HepG2 (cell line): ENCODE measurements around the gene CPED1. TPM values are rescaled to one million over a fixed set of nuclear protein-coding genes. Genes with fewer than 3 reads are reported as not detected.

Source experiments
- ATAC-seq: fragments of 200-7000 bp; cut with Tn5 transposase; 3 replicates; pipeline ENCODE4 v1.9.1; 2020; ENCODE audit warnings: mild to moderate bottlenecking, moderate library complexity
- BruUV-seq: library from RNA; stranded (reverse); fragments of 400-500 nt; replicated peaks from 2 replicates; lab custom pipeline; 2021; lab: Mats Ljungman, UMichigan
- CTCF ChIA-PET: fragments of 300-600 bp; formaldehyde crosslinking; extraction: SDS; loops from one replicate; lab custom pipeline; 2021; ENCODE audit warnings: low total read pairs, inconsistent platforms, low intra/inter-chr PET ratio; lab: Yijun Ruan, JAX
- POLR2A ChIA-PET: fragments of 350-600 bp; sonication (Branson Sonifier 250); formaldehyde crosslinking; loops from one replicate; lab custom pipeline; 2020; ENCODE audit warnings: antibody characterized with exemption, inconsistent platforms; lab: Yijun Ruan, JAX
- DNase-seq: peaks from one replicate; pipeline ENCODE4 v3.0.0-alpha.2; 2015; ENCODE audit warnings: low spot score
- FAIRE-seq: peaks from 3 replicates; lab custom pipeline; 2011; peaks lifted over from hg19 to GRCh38; lab: Jason Lieb, UNC
- H2AFZ ChIP-seq: one replicate; pipeline ENCODE4 v1.6.1; 2011; ENCODE audit warnings: low read length, inconsistent platforms
- H3K27ac ChIP-seq: fragments of 300-600 bp; 3 replicates; pipeline ENCODE4 v1.8.0; 2011; ENCODE audit warnings: mixed run types, mild to moderate bottlenecking, mixed read lengths, low read length, inconsistent platforms; ENCODE audit not compliant: insufficient read depth; ENCODE audit errors: extremely low read length
- H3K27me3 ChIP-seq, 2 experiments: fragments of 200-600 bp in 1 of 2; 2 replicates in 1 of 2; 3 replicates in 1 of 2; pipeline versions ENCODE4 v1.6.0 to v1.8.0; 2011; ENCODE audit warnings: low read length in 2 of 2, mild to moderate bottlenecking in 2 of 2, moderate library complexity in 2 of 2, inconsistent platforms in 1 of 2; ENCODE audit not compliant: insufficient read depth in 2 of 2, control insufficient read depth in 1 of 2
- H3K36me3 ChIP-seq, 2 experiments: fragments of 200-600 bp in 1 of 2; replicated peaks in 1 of 2; 2 replicates in 1 of 2; 3 replicates in 1 of 2; pipeline versions ENCODE4 v1.5.1 to v1.8.0; 2011; ENCODE audit warnings: low read length in 2 of 2, inconsistent platforms in 1 of 2; ENCODE audit not compliant: insufficient read depth in 2 of 2, control insufficient read depth in 1 of 2
- H3K4me1 ChIP-seq: 2 replicates; pipeline ENCODE4 v1.5.1; 2012; ENCODE audit warnings: low read length, inconsistent platforms; ENCODE audit not compliant: insufficient read depth
- H3K4me2 ChIP-seq: 2 replicates; pipeline ENCODE4 v1.6.0; 2011; ENCODE audit warnings: low read depth, low read length, inconsistent platforms
- H3K4me3 ChIP-seq, 3 experiments: fragments of 200-600 bp in 1 of 3; sonication (generic), shearing (Covaris generic) in 1 of 3; replicated peaks in 1 of 3; 2 replicates each; pipeline ENCODE4 v1.5.1; 2011 to 2016; ENCODE audit warnings: low read length in 3 of 3, inconsistent platforms in 2 of 3, low read depth in 2 of 3, mild to moderate bottlenecking in 2 of 3, control low read depth in 1 of 3, mixed read lengths in 1 of 3; ENCODE audit not compliant: insufficient read depth in 1 of 3
- H3K79me2 ChIP-seq: one replicate; pipeline ENCODE4 v1.6.1; 2011; ENCODE audit warnings: low read length, inconsistent platforms; ENCODE audit not compliant: insufficient read depth
- H3K9ac ChIP-seq: 2 replicates; pipeline ENCODE4 v1.6.0; 2011; ENCODE audit warnings: mild to moderate bottlenecking, low read depth, low read length, inconsistent platforms; ENCODE audit not compliant: insufficient read depth
- H3K9me3 ChIP-seq: 2 replicates; pipeline ENCODE4 v1.5.1; 2012; ENCODE audit warnings: mild to moderate bottlenecking, low read length
- H4K20me1 ChIP-seq: 2 replicates; pipeline ENCODE4 v1.6.0; 2011; ENCODE audit warnings: inconsistent platforms, mild to moderate bottlenecking, low read length, moderate library complexity; ENCODE audit not compliant: insufficient read depth
- KDM4B ChIP-seq: sonication (generic); formaldehyde crosslinking; IDR thresholded peaks from 2 replicates; pipeline ENCODE4 v1.4.0; 2020; ENCODE audit warnings: missing genetic modification reagents
- KMT2A ChIP-seq: sonication (generic); formaldehyde crosslinking; IDR thresholded peaks from 2 replicates; pipeline ENCODE4 v1.4.0; 2020; ENCODE audit warnings: missing genetic modification reagents
- NFIC ChIP-seq: IDR thresholded peaks from 2 replicates; pipeline ENCODE4 v1.6.1; 2012; ENCODE audit warnings: mild to moderate bottlenecking, low read length, inconsistent platforms
- SMAD9 ChIP-seq: sonication (generic); formaldehyde crosslinking; IDR thresholded peaks from 2 replicates; pipeline ENCODE4 v1.5.1; 2020; ENCODE audit warnings: mild to moderate bottlenecking, missing genetic modification reagents
- SMARCC2 ChIP-seq: fragments of 450-650 bp; IDR thresholded peaks from 2 replicates; pipeline ENCODE4 v1.6.1; 2017; ENCODE audit warnings: antibody characterized with exemption, mild to moderate bottlenecking
- ZNF549 ChIP-seq: sonication (generic); formaldehyde crosslinking; IDR thresholded peaks from 2 replicates; pipeline ENCODE4 v1.5.0; 2020; ENCODE audit warnings: missing genetic modification reagents
- WGBS: methylation state at CpG from one replicate; pipeline ENCODE4 v1.1.6; 2017; ENCODE audit warnings: low lambda C conversion rate; 5-methylcytosine and 5-hydroxymethylcytosine counted together
- in situ Hi-C: cut with HindIII; loops from 2 replicates; pipeline ENCODE4 v1.10.0; 2017; ENCODE audit warnings: low pct_unique_long_range_greater_than_20kb; ENCODE audit not compliant: extremely low pct_ligation_motif_present
- intact Hi-C: fragments of 100-400 bp; cut with micrococcal nuclease; formaldehyde crosslinking; loops from one replicate; pipeline ENCODE4 v1.10.0; 2022; ENCODE audit not compliant: unreplicated experiment
- polyA plus RNA-seq, 8 experiments: library from polyadenylated mRNA; depleted of rRNA in 3 of 8; stranded (reverse) in 7 of 8; unstranded in 1 of 8; fragments of >200 nt; fragmentation: Illumina TruSeq in 4 of 8; extraction: Trizol in 4 of 8; gene quantifications; 2 replicates each; pipeline versions ENCODE4 v1.2.1 to v1.2.3, GENCODE V29; 2011 to 2016; ENCODE audit warnings: low read depth in 4 of 8, missing spikeins in 1 of 8, mixed read lengths in 1 of 8; ENCODE audit not compliant: insufficient read depth in 1 of 8
- total RNA-seq, 5 experiments: library from RNA; depleted of rRNA; stranded (reverse); fragments of >200 nt; fragmentation: Illumina TruSeq; extraction: Trizol; gene quantifications; 2 replicates each; pipeline ENCODE4 v1.2.3, GENCODE V29; 2016; ENCODE audit warnings: low read depth in 1 of 5
- TF ChIP-seq, protein P1 (sequence below): sonication (generic); formaldehyde crosslinking; IDR thresholded peaks from 2 replicates; pipeline ENCODE4 v1.9.0; 2021; ENCODE audit warnings: missing genetic modification reagents, mild to moderate bottlenecking, borderline replicate concordance
- TF ChIP-seq, protein P2 (sequence below), 2 experiments: fragments of 450-650 bp in 1 of 2; sonication (generic) in 1 of 2; formaldehyde crosslinking; IDR thresholded peaks; 2 replicates each; pipeline versions ENCODE4 v1.5.0 to v1.8.0; 2020 to 2022; ENCODE audit warnings: mild to moderate bottlenecking in 1 of 2, missing genetic modification reagents in 1 of 2
- TF ChIP-seq, protein P3 (sequence below): IDR thresholded peaks from 2 replicates; pipeline ENCODE4 v1.6.1; 2012; ENCODE audit warnings: low read depth, low read length, improper control_type of control experiment
- TF ChIP-seq, protein P4 (sequence below): sonication (generic); formaldehyde crosslinking; IDR thresholded peaks from 2 replicates; pipeline ENCODE4 v1.5.0; 2020; ENCODE audit warnings: mild to moderate bottlenecking, missing genetic modification reagents
- TF ChIP-seq, protein P5 (sequence below): sonication (generic); formaldehyde crosslinking; IDR thresholded peaks from 2 replicates; pipeline ENCODE4 v1.8.0; 2022; ENCODE audit warnings: mild to moderate bottlenecking, missing genetic modification reagents

Gene CPED1
- total and polyA plus RNA-seq, 2 of the 13 experiments (the other 11 are each of a cell fraction or from before 2014, with no cell fraction given), result 11.5 to 27.0 TPM

DNA sequence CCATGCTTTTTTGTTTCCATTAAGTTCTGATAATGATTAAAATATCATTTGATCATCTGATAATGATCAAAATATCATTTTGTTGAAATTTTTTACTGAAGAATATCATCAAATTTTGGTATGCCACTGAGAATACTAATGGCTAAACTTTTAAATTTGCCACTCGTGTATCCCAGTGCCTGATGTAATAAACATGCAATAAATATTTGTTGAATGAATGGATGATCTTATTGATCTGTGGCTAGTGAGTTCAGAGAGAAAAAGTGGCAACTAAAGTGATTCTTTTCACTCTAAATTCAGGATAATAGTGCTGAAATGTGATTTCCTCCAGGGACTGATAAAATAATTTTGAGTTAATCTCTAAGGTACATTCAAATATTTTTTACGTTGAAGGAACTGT, 181.0 kb downstream of the CPED1 start (continued):
- TF ChIP-seq, protein P1, sequence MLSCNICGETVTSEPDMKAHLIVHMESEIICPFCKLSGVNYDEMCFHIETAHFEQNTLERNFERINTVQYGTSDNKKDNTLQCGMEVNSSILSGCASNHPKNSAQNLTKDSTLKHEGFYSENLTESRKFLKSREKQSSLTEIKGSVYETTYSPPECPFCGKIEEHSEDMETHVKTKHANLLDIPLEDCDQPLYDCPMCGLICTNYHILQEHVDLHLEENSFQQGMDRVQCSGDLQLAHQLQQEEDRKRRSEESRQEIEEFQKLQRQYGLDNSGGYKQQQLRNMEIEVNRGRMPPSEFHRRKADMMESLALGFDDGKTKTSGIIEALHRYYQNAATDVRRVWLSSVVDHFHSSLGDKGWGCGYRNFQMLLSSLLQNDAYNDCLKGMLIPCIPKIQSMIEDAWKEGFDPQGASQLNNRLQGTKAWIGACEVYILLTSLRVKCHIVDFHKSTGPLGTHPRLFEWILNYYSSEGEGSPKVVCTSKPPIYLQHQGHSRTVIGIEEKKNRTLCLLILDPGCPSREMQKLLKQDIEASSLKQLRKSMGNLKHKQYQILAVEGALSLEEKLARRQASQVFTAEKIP, result no peak
- TF ChIP-seq SMAD9 (CRISPR knock-in tag), result no peak

DNA sequence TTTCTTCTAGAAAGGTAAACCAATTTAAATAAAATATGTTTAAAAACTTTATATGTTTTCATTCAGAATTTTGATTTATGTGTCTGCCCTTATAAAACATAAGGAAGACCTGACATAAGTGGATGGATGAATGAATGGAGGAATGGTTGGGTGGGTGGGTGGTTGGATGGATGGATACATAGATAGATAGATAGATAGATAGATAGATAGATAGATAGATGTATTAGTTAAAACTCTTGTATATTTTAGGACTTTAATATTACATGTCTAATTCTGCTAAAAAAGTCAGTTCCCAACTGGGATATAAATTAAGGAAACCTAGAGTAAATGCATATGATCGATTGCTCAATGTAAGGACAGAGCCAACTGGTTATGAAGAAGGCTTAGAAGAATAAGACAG, 184.0 kb downstream of the CPED1 start:
- intact Hi-C loops (no loop called here), in situ Hi-C loops (no loop called here)
- CTCF ChIA-PET, result no interaction called here
- no peak overlapping the region for H3K4me2 ChIP-seq
- DNase-seq (no peak), ATAC-seq (no peak), FAIRE-seq (no peak)
- 25% methylated on average over 1 of the region's 1 CpG for WGBS
- no peaks in the 10 kb centered on the region for H4K20me1 ChIP-seq
- no TSS peak for BruUV-seq
- no peak overlapping the region for H3K9ac ChIP-seq
- H3K27me3 ChIP-seq, result no peaks in the 10 kb centered on the region
- no peak overlapping the region for H3K4me3 ChIP-seq
- no peak overlapping the region for H3K27ac ChIP-seq
- no peak overlapping the region for H2AFZ ChIP-seq
- H3K4me1 ChIP-seq, result no peaks in the 10 kb centered on the region
- POLR2A ChIA-PET, result no interaction called here
- no peaks in the 10 kb centered on the region for H3K36me3 ChIP-seq
- TF ChIP-seq KDM4B (CRISPR knock-in tag), result no peak
- TF ChIP-seq ZNF549 (CRISPR knock-in tag), result no peak
- TF ChIP-seq, protein P2, sequence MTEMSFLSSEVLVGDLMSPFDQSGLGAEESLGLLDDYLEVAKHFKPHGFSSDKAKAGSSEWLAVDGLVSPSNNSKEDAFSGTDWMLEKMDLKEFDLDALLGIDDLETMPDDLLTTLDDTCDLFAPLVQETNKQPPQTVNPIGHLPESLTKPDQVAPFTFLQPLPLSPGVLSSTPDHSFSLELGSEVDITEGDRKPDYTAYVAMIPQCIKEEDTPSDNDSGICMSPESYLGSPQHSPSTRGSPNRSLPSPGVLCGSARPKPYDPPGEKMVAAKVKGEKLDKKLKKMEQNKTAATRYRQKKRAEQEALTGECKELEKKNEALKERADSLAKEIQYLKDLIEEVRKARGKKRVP (CRISPR knock-in tag; IDR thresholded peaks at IDR 0.05), result no peak
- no peak for TF ChIP-seq NFIC
- no peak for TF ChIP-seq SMARCC2
- TF ChIP-seq, protein P3, sequence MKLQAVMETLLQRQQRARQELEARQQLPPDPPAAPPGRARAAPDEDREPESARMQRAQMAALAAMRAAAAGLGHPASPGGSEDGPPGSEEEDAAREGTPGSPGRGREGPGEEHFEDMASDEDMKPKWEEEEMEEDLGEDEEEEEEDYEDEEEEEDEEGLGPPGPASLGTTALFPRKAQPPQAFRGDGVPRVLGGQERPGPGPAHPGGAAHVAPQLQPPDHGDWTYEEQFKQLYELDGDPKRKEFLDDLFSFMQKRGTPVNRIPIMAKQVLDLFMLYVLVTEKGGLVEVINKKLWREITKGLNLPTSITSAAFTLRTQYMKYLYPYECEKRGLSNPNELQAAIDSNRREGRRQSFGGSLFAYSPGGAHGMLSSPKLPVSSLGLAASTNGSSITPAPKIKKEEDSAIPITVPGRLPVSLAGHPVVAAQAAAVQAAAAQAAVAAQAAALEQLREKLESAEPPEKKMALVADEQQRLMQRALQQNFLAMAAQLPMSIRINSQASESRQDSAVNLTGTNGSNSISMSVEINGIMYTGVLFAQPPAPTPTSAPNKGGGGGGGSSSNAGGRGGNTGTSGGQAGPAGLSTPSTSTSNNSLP, result no peak
- TF ChIP-seq, protein P4, sequence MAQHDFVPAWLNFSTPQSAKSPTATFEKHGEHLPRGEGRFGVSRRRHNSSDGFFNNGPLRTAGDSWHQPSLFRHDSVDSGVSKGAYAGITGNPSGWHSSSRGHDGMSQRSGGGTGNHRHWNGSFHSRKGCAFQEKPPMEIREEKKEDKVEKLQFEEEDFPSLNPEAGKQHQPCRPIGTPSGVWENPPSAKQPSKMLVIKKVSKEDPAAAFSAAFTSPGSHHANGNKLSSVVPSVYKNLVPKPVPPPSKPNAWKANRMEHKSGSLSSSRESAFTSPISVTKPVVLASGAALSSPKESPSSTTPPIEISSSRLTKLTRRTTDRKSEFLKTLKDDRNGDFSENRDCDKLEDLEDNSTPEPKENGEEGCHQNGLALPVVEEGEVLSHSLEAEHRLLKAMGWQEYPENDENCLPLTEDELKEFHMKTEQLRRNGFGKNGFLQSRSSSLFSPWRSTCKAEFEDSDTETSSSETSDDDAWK (CRISPR knock-in tag), result no peak
- TF ChIP-seq KMT2A (CRISPR knock-in tag), result no peak
- TF ChIP-seq, protein P5, sequence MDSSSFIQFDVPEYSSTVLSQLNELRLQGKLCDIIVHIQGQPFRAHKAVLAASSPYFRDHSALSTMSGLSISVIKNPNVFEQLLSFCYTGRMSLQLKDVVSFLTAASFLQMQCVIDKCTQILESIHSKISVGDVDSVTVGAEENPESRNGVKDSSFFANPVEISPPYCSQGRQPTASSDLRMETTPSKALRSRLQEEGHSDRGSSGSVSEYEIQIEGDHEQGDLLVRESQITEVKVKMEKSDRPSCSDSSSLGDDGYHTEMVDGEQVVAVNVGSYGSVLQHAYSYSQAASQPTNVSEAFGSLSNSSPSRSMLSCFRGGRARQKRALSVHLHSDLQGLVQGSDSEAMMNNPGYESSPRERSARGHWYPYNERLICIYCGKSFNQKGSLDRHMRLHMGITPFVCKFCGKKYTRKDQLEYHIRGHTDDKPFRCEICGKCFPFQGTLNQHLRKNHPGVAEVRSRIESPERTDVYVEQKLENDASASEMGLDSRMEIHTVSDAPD (CRISPR knock-in tag), result no peak
- no peaks in the 10 kb centered on the region for H3K79me2 ChIP-seq
- H3K9me3 ChIP-seq, result no peaks in the 10 kb centered on the region
